GM13976 (cell line): ENCODE data around the gene EIF2B2.

Experiments used
- DNase-seq: peaks from one replicate; pipeline ENCODE4 v3.0.0; 2012; ENCODE audit warnings: low spot score
- in situ Hi-C: fragments of 300-500 bp; cut with MboI; formaldehyde crosslinking; loops from one replicate; pipeline ENCODE4 v1.12.0; 2022; ENCODE audit warnings: low sequenced_read_pairs, mixed read lengths, inconsistent platforms; ENCODE audit not compliant: unreplicated experiment
- TF ChIP-seq, protein P1 (sequence below): IDR thresholded peaks from 2 replicates; pipeline ENCODE4 v1.5.1; 2012; ENCODE audit warnings: borderline replicate concordance, mild to moderate bottlenecking; ENCODE audit not compliant: insufficient read depth; ENCODE audit errors: extremely low read depth, missing control alignments, control extremely low read depth

Gene EIF2B2

DNA sequence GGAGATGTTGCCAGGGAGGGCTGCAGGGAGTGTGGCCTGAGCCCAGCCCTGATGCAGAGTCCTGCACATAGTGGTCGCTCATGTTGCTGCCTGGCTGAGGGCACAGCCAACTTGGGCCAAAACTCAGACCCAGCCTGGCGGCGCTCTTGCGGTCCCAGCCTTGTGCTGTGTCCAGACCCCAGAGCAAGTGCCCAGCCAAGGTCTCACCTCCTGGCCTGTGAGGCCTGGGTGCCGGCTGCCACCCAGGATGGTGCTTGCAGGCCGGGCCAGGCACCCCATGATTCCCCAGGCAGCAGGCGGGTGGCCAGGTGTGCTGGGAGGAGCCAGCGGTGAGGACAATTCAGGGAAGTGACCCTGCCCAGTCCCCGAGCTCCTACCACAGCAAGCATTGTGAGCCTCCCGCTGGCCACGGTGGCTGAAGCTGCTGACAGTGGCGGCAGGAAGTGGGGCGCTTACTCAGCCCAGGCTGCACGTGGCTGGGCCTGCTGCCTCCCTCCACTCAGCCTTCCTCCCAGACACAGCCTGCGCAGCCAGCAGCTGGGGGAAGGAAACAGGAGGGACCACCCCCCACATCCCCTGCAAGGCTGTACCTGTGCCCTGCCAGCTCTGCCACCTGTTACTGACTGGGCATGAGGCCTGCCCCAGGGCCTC, 29.6 kb upstream of the EIF2B2 start:
- in situ Hi-C loops, result no loop called here
- TF ChIP-seq, protein P1, sequence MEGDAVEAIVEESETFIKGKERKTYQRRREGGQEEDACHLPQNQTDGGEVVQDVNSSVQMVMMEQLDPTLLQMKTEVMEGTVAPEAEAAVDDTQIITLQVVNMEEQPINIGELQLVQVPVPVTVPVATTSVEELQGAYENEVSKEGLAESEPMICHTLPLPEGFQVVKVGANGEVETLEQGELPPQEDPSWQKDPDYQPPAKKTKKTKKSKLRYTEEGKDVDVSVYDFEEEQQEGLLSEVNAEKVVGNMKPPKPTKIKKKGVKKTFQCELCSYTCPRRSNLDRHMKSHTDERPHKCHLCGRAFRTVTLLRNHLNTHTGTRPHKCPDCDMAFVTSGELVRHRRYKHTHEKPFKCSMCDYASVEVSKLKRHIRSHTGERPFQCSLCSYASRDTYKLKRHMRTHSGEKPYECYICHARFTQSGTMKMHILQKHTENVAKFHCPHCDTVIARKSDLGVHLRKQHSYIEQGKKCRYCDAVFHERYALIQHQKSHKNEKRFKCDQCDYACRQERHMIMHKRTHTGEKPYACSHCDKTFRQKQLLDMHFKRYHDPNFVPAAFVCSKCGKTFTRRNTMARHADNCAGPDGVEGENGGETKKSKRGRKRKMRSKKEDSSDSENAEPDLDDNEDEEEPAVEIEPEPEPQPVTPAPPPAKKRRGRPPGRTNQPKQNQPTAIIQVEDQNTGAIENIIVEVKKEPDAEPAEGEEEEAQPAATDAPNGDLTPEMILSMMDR, result no peak
- peak; percentile 61 for DNase-seq

DNA sequence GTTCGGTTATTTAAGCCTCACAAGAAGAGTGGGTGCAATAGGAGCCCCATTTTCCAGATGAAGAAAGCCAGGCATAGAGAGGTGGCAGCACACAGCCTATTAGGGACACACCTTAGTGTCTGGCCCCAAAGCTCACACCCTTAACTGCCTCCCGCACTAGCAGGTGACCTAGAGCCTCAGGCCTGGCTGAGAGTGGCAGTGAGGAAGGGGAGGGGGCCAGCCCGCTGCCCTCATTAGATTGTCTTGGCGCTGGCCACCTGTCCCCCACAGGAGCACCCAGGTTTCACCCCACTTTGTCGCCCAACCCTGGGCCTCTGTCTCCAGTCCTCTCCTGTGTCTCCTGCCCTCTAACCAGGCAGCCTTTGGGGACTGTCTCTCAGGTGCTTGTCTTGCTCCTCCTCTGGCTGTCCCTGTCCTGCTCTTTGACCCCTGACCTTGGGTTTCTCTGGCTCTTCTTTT, 28.8 kb upstream of the EIF2B2 start:
- no peak for DNase-seq
- in situ Hi-C loops, result no loop called here
- TF ChIP-seq, protein P1, result no peak

DNA sequence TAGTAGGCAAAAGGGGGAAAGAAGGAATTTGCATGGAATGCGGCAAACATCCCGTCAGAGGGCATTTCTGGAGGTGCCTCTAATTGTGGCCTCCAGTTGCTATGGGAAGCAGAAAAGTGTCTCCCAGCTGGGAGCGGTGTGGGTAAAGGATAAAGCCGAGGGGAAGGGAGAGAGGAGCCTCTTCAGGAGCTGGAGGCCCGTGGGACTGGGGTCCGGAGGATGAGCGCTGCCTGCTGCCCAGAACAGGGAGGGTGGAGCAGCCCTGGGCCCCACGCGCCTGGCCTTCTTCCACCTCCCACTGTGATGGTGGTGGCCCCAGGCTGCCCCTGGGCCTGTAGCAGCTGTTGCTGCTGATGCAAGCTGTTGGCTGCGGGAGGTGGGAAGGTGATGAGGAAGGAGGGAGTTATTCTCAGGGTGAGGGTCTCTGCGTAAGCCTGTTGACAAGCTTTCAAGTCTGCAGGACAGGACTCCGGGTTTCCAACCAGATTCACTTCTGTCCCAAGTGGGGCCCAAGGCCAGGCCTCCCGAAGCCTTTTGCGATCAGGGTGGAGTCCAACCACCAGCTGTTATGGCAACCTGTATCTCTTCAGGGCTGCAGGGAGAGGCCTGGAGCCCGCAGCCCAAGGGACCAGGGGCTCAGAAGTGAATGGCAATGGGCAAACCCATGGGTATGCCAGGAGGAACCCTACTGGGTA, 28.2 kb upstream of the EIF2B2 start:
- in situ Hi-C loops, result no loop called here
- DNase-seq, result no peak
- TF ChIP-seq, protein P1, result no peak

DNA sequence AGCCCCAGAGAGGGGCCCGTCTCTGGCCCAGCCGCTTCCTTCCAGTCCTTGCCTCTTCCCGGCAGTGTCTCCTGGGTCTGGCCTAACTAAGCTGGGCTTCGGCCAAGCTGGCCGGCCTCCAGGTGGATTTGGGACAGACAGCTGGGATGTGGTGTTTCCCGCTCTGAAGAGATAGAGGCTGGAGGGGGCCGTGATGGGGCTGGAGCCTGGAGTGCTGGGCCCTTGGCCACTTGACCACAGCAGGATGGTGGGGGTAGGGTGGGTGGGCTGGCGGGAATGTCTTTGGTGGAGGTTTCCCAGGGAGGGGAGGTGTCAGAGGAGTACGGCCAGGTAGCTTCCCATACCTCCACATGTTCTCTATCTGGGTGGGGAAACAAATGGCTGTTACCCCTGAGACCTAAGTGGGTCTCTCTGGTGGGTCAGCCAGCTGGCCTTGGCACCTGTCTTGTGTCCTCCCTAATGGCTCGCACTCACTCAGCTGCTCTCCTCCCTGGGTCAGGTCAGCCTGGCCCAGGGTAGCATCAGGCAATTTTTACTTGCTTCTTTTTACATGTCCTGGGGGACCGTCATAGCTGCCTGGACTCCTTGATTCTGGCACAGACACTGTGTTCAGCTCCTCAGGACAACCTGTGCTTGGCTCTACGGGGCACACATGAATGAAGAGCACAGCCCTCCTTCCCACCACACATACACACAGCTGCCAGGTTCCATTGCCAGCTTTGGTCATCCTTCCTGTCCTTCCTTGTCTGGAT, 27.5 kb upstream of the EIF2B2 start:
- no peak for DNase-seq
- TF ChIP-seq, protein P1, result no peak
- in situ Hi-C loops, result no loop called here

DNA sequence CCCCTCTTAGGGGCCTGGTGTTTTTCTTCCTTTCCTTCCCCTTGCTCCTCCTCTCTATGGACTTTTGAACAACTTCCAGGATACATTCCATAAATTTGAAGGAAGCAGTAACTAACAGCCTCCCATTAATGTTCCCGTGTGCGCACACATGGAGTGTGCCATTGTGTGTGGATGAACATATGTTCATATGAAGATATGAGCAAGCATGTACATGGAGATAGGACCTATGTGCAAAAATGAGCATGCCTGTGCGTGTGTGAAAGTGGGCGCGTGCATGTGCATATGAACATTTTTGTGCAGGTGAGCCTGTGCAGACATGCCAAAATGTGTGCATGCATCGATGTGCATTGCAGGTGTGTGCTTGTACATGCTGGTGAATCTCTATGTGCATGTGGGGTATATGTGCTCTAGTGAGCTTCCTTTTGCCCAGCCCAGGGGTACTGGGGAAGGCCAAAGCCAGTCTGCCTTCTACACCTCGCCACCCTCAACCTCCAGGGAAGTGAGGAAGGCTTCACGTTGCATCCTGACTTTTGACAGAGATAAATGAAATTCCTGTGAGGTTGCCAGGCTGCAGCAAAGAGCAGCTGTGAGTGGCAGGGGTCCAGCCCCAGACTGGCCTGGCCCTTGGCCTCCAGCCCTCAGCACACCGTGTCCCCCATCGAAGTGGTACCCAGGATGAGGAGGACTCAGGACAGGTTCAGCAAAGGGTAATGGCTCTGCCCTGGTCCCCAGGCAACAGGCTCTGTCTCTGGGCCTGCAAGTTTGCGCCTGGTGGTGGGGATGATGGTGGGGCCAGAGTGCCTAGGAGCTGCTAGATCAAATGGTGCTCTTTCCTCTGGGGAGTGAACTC, 26.2 kb upstream of the EIF2B2 start:
- in situ Hi-C loops, result no loop called here
- TF ChIP-seq, protein P1, result no peak
- DNase-seq, result no peak
